ENCODE results near the gene ATP1B3.
"Not testable (repeated sequence)": the region's sequence is repeated elsewhere in the genome, so short reads cannot be mapped to it uniquely, and the experiment has no call there.

Gene ATP1B3

GRCh38 chr3:141971571-141971970 is 95.1 kb downstream of the ATP1B3 start:
- no peak overlapping the region for H3K4me3 ChIP-seq (ENCODE audit: low read length)
- TF ChIP-seq CTCF (conservative IDR thresholded peaks at IDR 0.05; ENCODE audit: low read depth, low read length), result no peak
- DNase-seq (ENCODE audit: low read depth), result no peak

GRCh38 chr3:141972399-141972798 is 96.0 kb downstream of the ATP1B3 start:
- peak; percentile 63 for DNase-seq (ENCODE audit: low read depth)
- no peak overlapping the region for H3K4me3 ChIP-seq (ENCODE audit: low read length)
- TF ChIP-seq CTCF (conservative IDR thresholded peaks at IDR 0.05; ENCODE audit: low read depth, low read length), result no peak

- not testable (repeated sequence) for H3K4me3 ChIP-seq (ENCODE audit: low read length); DNase-seq (ENCODE audit: low read depth)
Observed at GRCh38 chr3:141974777-141975176, 98.3 kb downstream of the ATP1B3 start.
